ENCODE results near the gene ANXA7. TPM values are rescaled to one million over a fixed set of nuclear protein-coding genes. Genes with fewer than 3 reads are reported as not detected.

ANXA7 gene
- total RNA-seq, 1 donor from 2014 or later, result 63.2 TPM

- DNase-seq (ENCODE audit: low spot score in 2 of 2), result no peak
- Histone ChIP-seq H3K4me3 (peak overlapping the region; percentile 68 to 81), H3K9me3 (no peaks in the 10 kb centered on the region), H3K4me1 (peaks cover 0 to 4% of the 10 kb centered on the region in 2 donors), H3K36me3 (no peaks in the 10 kb centered on the region), H3K27ac (no peak overlapping the region), H3K27me3 (no peaks in the 10 kb centered on the region)
- intact Hi-C loops (cut with DNase I), result loop anchor here (2.0 kb wide), 1 partner anchor 111 kb away; the partner anchor contains the start of gene DNAJC9
- no peak for TF ChIP-seq CTCF (IDR thresholded peaks at IDR 0.05)
Observed at GRCh38 chr10:73357821-73358220, 56.0 kb downstream of the ANXA7 start.

GRCh38 chr10:73357166-73357565 is 56.7 kb downstream of the ANXA7 start:
- H3K27ac ChIP-seq, result no peak overlapping the region
- no peak for DNase-seq (ENCODE audit: low spot score in 2 of 2)
- no peaks in the 10 kb centered on the region for H3K27me3 ChIP-seq
- no peak for TF ChIP-seq CTCF (IDR thresholded peaks at IDR 0.05)
- no peaks in the 10 kb centered on the region for H3K9me3 ChIP-seq
- no peak overlapping the region for H3K4me3 ChIP-seq
- H3K36me3 ChIP-seq, result no peaks in the 10 kb centered on the region
- H3K4me1 ChIP-seq, result peaks cover 0 to 4% of the 10 kb centered on the region in 2 donors
- intact Hi-C loops (cut with DNase I), result no loop called here

- Histone ChIP-seq H3K36me3 (no peaks in the 10 kb centered on the region), H3K9me3 (no peaks in the 10 kb centered on the region), H3K27ac (no peak overlapping the region), H3K4me3 (no peak overlapping the region), H3K4me1 (no peaks in the 10 kb centered on the region), H3K27me3 (no peaks in the 10 kb centered on the region)
- no peak for DNase-seq (ENCODE audit: low spot score in 2 of 2)
- intact Hi-C loops (cut with DNase I), result no loop called here
- TF ChIP-seq CTCF (IDR thresholded peaks at IDR 0.05), result no peak
Observed at GRCh38 chr10:73344269-73344668, 69.6 kb downstream of the ANXA7 start.

- intact Hi-C loops (cut with DNase I), result no loop called here
- TF ChIP-seq CTCF (IDR thresholded peaks at IDR 0.05), result no peak
- no peak overlapping the region for H3K27ac ChIP-seq
- DNase-seq (ENCODE audit: low spot score in 2 of 2), result no peak
- H3K4me3 ChIP-seq, result no peak overlapping the region
- H3K36me3 ChIP-seq, result no peaks in the 10 kb centered on the region
- no peaks in the 10 kb centered on the region for H3K27me3 ChIP-seq
- no peaks in the 10 kb centered on the region for H3K4me1 ChIP-seq
- H3K9me3 ChIP-seq, result no peaks in the 10 kb centered on the region
Observed at GRCh38 chr10:73340121-73340520, 73.7 kb downstream of the ANXA7 start.

- Histone ChIP-seq H3K27ac (no peak overlapping the region), H3K9me3 (no peaks in the 10 kb centered on the region), H3K4me1 (no peaks in the 10 kb centered on the region), H3K27me3 (no peaks in the 10 kb centered on the region), H3K4me3 (no peak overlapping the region), H3K36me3 (no peaks in the 10 kb centered on the region)
- intact Hi-C loops (cut with DNase I), result no loop called here
- no peak for TF ChIP-seq CTCF (IDR thresholded peaks at IDR 0.05)
- no peak for DNase-seq (ENCODE audit: low spot score in 2 of 2)
Observed at GRCh38 chr10:73339436-73339835, 74.4 kb downstream of the ANXA7 start.

GRCh38 chr10:73338801-73339368 is 75.0 kb downstream of the ANXA7 start:
- no peak overlapping the region for H3K27ac ChIP-seq
- no peaks in the 10 kb centered on the region for H3K9me3 ChIP-seq
- intact Hi-C loops (cut with DNase I), result no loop called here
- no peaks in the 10 kb centered on the region for H3K36me3 ChIP-seq
- H3K4me1 ChIP-seq, result no peaks in the 10 kb centered on the region
- TF ChIP-seq CTCF (IDR thresholded peaks at IDR 0.05), result no peak
- no peak for DNase-seq (ENCODE audit: low spot score in 2 of 2)
- H3K27me3 ChIP-seq, result no peaks in the 10 kb centered on the region
- no peak overlapping the region for H3K4me3 ChIP-seq

All from ascending aorta (tissue), 2 donors.